OCI-LY7 (cell line): ENCODE data around the gene ARAP3.

Experiments
- CTCF ChIP-seq: fragments of 200-600 bp; sonication (generic); conservative IDR thresholded peaks from 2 replicates; pipeline ENCODE4 v1.5.1; 2014; ENCODE audit warnings: mild to moderate bottlenecking, antibody characterized with exemption, low read length, moderate library complexity, mixed read lengths
- EZH2phosphoT487 ChIP-seq: fragments of 200-600 bp; sonication (generic); IDR thresholded peaks from 2 replicates; pipeline ENCODE4 v1.6.1; 2018; ENCODE audit warnings: low read depth, borderline replicate concordance, mild to moderate bottlenecking, mixed run types, antibody characterized with exemption, low read length, moderate library complexity, mixed read lengths

GRCh38 chr5:141675672-141676071 is 6.4 kb downstream of the ARAP3 start:
- no peak for TF ChIP-seq EZH2phosphoT487
- TF ChIP-seq CTCF, result no peak
